Endothelial cell of umbilical vein (primary cell): ENCODE data around the gene SETD3. TPM values are rescaled to one million over a fixed set of nuclear protein-coding genes. Genes with fewer than 3 reads are reported as not detected.

Experiments used
- BruUV-seq: library from RNA; stranded (reverse); fragments of 400-500 nt; replicated peaks from 2 replicates; lab custom pipeline; 2021; lab: Mats Ljungman, UMichigan
- CTCF ChIA-PET: fragments of 300-600, 350-600 bp; sonication (Branson Sonifier 250); formaldehyde crosslinking; loops from one replicate; lab custom pipeline; 2021; ENCODE audit warnings: antibody characterized with exemption, inconsistent platforms; lab: Charles Lee
- POLR2A ChIA-PET: fragments of 300-600, 350-600 bp; sonication (Branson Sonifier 250); formaldehyde crosslinking; loops from one replicate; lab custom pipeline; 2021; ENCODE audit warnings: antibody characterized with exemption, inconsistent platforms; lab: Charles Lee
- DNase-seq: peaks from one replicate; pipeline ENCODE4 v3.0.0-alpha.2; 2011; ENCODE audit warnings: low read depth, low spot score
- FAIRE-seq: peaks from 2 replicates; lab custom pipeline; 2011; peaks lifted over from hg19 to GRCh38; lab: Jason Lieb, UNC
- H2AFZ ChIP-seq: 2 replicates; pipeline ENCODE4 v1.6.0; 2012; ENCODE audit warnings: low read depth, low read length, control low read depth, inconsistent platforms
- H3K27ac ChIP-seq: 2 replicates; pipeline ENCODE4 v1.5.1; 2011; ENCODE audit warnings: low read depth, mild to moderate bottlenecking, control low read depth, low read length, moderate library complexity; ENCODE audit not compliant: insufficient read depth
- H3K27me3 ChIP-seq, 2 experiments: 2 replicates each; pipeline versions ENCODE4 v1.6.0 to v1.6.1; 2011; ENCODE audit warnings: low read length in 2 of 2, mixed read lengths in 1 of 2; ENCODE audit not compliant: control insufficient read depth in 2 of 2, insufficient read depth in 2 of 2
- H3K36me3 ChIP-seq, 2 experiments: 2 replicates in 1 of 2; 3 replicates in 1 of 2; pipeline ENCODE4 v1.5.1; 2011; ENCODE audit warnings: low read length in 2 of 2, mild to moderate bottlenecking in 1 of 2, moderate library complexity in 1 of 2; ENCODE audit not compliant: control insufficient read depth in 2 of 2, insufficient read depth in 2 of 2; ENCODE audit errors: extremely low read depth in 1 of 2
- H3K4me1 ChIP-seq: 3 replicates; pipeline ENCODE4 v1.5.1; 2011; ENCODE audit warnings: mild to moderate bottlenecking, low read length; ENCODE audit not compliant: control insufficient read depth, insufficient read depth; ENCODE audit errors: extremely low read depth
- H3K4me2 ChIP-seq: 2 replicates; pipeline ENCODE4 v1.6.1; 2011; ENCODE audit warnings: low read length, control low read depth, mixed read lengths; ENCODE audit not compliant: insufficient read depth
- H3K4me3 ChIP-seq, 3 experiments: fragments of 200-600 bp in 1 of 3; sonication (generic), shearing (Covaris generic) in 1 of 3; replicated peaks in 1 of 3; 2 replicates each; pipeline ENCODE4 v1.5.1; 2011 to 2016; ENCODE audit warnings: control low read depth in 3 of 3, low read length in 3 of 3, mild to moderate bottlenecking in 2 of 3, inconsistent platforms in 1 of 3, low read depth in 1 of 3, moderate library complexity in 1 of 3; ENCODE audit not compliant: insufficient read depth in 1 of 3
- H3K79me2 ChIP-seq: 2 replicates; pipeline ENCODE4 v1.6.0; 2012; ENCODE audit warnings: low read length, inconsistent platforms; ENCODE audit not compliant: control insufficient read depth, insufficient read depth
- H3K9ac ChIP-seq: replicated peaks from 2 replicates; pipeline ENCODE3; 2011; ENCODE audit warnings: low read length, control low read depth; ENCODE audit not compliant: insufficient read depth; ENCODE audit errors: extremely low read depth
- H3K9me1 ChIP-seq: replicated peaks from 3 replicates; pipeline ENCODE4 v1.6.0; 2011; ENCODE audit warnings: mild to moderate bottlenecking, low read length; ENCODE audit not compliant: control insufficient read depth, insufficient read depth; ENCODE audit errors: extremely low read depth
- H3K9me3 ChIP-seq: replicated peaks from 2 replicates; pipeline ENCODE4 v1.5.1; 2012; ENCODE audit warnings: low read length, inconsistent platforms; ENCODE audit not compliant: control insufficient read depth, insufficient read depth
- H4K20me1 ChIP-seq: replicated peaks from 2 replicates; pipeline ENCODE3; 2011; ENCODE audit warnings: mild to moderate bottlenecking, low read length; ENCODE audit not compliant: control insufficient read depth, insufficient read depth; ENCODE audit errors: extremely low read depth
- CTCF ChIP-seq, 2 donors: IDR thresholded peaks; 1 replicate in 1 of 2; 2 replicates in 1 of 2; pipeline ENCODE4 v1.5.1; 2011; ENCODE audit warnings: low read length in 2 of 2, mild to moderate bottlenecking in 2 of 2, moderate library complexity in 2 of 2, control low read depth in 1 of 2, inconsistent platforms in 1 of 2, low read depth in 1 of 2; ENCODE audit not compliant: insufficient read depth in 1 of 2; ENCODE audit errors: extremely low read depth in 1 of 2
- EZH2 ChIP-seq: IDR thresholded peaks from 2 replicates; pipeline ENCODE4 v1.6.1; 2012; ENCODE audit warnings: borderline replicate concordance, low read depth, mild to moderate bottlenecking, moderate library complexity, low read length, inconsistent platforms; ENCODE audit not compliant: severe bottlenecking
- FOS ChIP-seq: IDR thresholded peaks from 2 replicates; pipeline ENCODE4 v1.6.1; 2011; ENCODE audit warnings: mild to moderate bottlenecking, low read length, moderate library complexity, borderline replicate concordance; ENCODE audit not compliant: insufficient read depth
- GATA2 ChIP-seq: IDR thresholded peaks from 2 replicates; pipeline ENCODE4 v1.7.0; 2011; ENCODE audit warnings: low read depth, mild to moderate bottlenecking, moderate library complexity, mixed read lengths, low read length; ENCODE audit not compliant: insufficient read length, insufficient read depth
- JUN ChIP-seq: IDR thresholded peaks from 2 replicates; pipeline ENCODE4 v1.6.1; 2011; ENCODE audit warnings: borderline replicate concordance, low read depth; ENCODE audit not compliant: insufficient read length, insufficient read depth
- MAX ChIP-seq: IDR thresholded peaks from 2 replicates; pipeline ENCODE4 v1.6.1; 2011; ENCODE audit not compliant: insufficient read depth, insufficient read length
- MYC ChIP-seq: IDR thresholded peaks from one replicate; pipeline ENCODE4 v1.6.1; 2011; ENCODE audit warnings: mild to moderate bottlenecking, low read depth, low read length
- POLR2A ChIP-seq: IDR thresholded peaks from 2 replicates; pipeline ENCODE4 v1.6.1; 2012; ENCODE audit warnings: low read depth, mild to moderate bottlenecking, control low read depth, low read length
- POLR2AphosphoS5 ChIP-seq: IDR thresholded peaks from 2 replicates; pipeline ENCODE4 v1.6.1; 2012; ENCODE audit warnings: low read depth, mild to moderate bottlenecking, control low read depth, low read length, moderate library complexity; ENCODE audit not compliant: insufficient read depth
- dilution Hi-C: fragments of 300-500 bp; cut with MboI; formaldehyde crosslinking; loops from one replicate; pipeline ENCODE4 v1.15.0; 2019; ENCODE audit warnings: low sequenced_read_pairs; ENCODE audit not compliant: extremely low pct_ligation_motif_present
- intact Hi-C: fragments of 100-400 bp; cut with micrococcal nuclease; formaldehyde crosslinking; loops from one replicate; pipeline ENCODE4 v1.10.0; 2022
- polyA plus RNA-seq, 4 experiments: library from polyadenylated mRNA; depleted of rRNA in 3 of 4; stranded (reverse) in 3 of 4; unstranded in 1 of 4; fragments of >200 nt; gene quantifications; 2 replicates each; pipeline versions ENCODE4 v1.2.1 to v1.2.3, GENCODE V29; 2011 to 2012; ENCODE audit warnings: missing spikeins in 1 of 4
- total RNA-seq: library from RNA; stranded (reverse); gene quantifications from 2 replicates; pipeline ENCODE4 v1.2.3, GENCODE V29; 2021

SETD3 gene
- total and polyA plus RNA-seq, 2 donors (not counting 3 experiments of a cell fraction or from before 2014, with no cell fraction given): 18.1 to 53.1 TPM

DNA sequence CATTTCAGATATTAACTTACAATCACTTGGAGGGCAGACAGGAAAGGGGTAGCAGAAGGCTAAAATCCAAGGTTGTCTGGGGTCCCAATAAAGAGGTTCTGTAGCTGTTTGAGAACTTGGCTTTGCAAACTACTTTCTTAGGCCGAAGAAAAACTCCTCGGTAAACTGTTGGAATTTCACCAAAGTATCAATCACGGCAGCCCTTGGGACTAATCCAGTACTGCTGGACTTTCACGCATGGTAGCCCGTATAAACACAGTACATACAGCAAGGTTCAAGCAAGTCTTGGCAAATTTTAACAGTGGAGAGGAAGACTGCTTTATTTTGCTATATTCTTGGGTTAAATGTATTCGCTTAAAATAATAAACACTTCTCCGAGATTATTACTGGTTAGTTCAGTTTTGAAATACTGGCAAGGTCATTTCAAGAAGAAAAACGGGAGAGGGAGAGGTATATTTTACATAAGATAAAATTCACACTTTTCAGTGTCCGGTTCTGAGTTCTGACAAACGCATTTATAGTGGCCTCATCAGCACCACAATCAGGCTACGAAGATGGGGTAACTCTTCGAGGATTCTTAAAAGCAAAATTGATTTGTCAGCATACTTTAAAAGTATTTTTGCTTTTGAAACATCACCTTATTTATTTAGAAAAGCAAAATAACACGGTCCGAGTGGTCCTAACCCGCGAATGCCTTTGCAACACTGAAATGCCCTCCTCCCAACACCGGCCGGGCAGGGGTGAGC is 1.3 kb downstream of the SETD3 start:
- H3K9me1 ChIP-seq: no peaks in the 10 kb centered on the region
- peak overlapping the region; percentile 3 to 87 (median 61) for H3K4me3 ChIP-seq
- peaks cover 23% of the 10 kb centered on the region for H3K4me1 ChIP-seq
- FAIRE-seq: no peak
- H3K4me2 ChIP-seq: peak overlapping the region; percentile 87
- H3K27ac ChIP-seq: peak overlapping the region; percentile 36
- ChIA-PET CTCF (interaction anchor here (1.0 kb wide), 1 partner anchor 12 kb away, joined by 3 read pairs; no protein-coding TSS in a partner anchor), POLR2A (interaction anchor here (2.2 kb wide), 1 partner anchor 12 kb away, joined by 7 read pairs; no protein-coding TSS in a partner anchor)
- intact Hi-C loops: no loop called here
- H3K27me3 ChIP-seq: no peaks in the 10 kb centered on the region
- peak; percentile 11 for DNase-seq
- H3K36me3 ChIP-seq: no peaks in the 10 kb centered on the region
- H3K9me3 ChIP-seq: no peaks in the 10 kb centered on the region
- dilution Hi-C loops: no loop called here
- TSS peak; percentile 25 for BruUV-seq
- H3K9ac ChIP-seq: peak overlapping the region; percentile 74
- H2AFZ ChIP-seq: no peak overlapping the region
- TF ChIP-seq FOS: no peak
- TF ChIP-seq EZH2: no peak
- no peak for TF ChIP-seq MAX
- no peak for TF ChIP-seq POLR2AphosphoS5
- TF ChIP-seq POLR2A: no peak
- TF ChIP-seq MYC: no peak
- no peak for TF ChIP-seq JUN
- no peak for TF ChIP-seq GATA2
- TF ChIP-seq CTCF (IDR thresholded peaks at IDR 0.05; ENCODE audit: extremely low read depth in 1 of 2, insufficient read depth in 1 of 2, low read depth in 1 of 2, low read length in 2 of 2): no peak
- H3K79me2 ChIP-seq: peaks cover 85% of the 10 kb centered on the region
- H4K20me1 ChIP-seq: peaks cover 17% of the 10 kb centered on the region
